Smooth muscle cell of the pulmonary artery (primary cell): ENCODE data around the gene LRRC39. TPM values are rescaled to one million over a fixed set of nuclear protein-coding genes. Genes with fewer than 3 reads are reported as not detected.

Experiments used
- total RNA-seq: library from RNA; depleted of rRNA; stranded (reverse); fragments of >200 nt; gene quantifications from 2 replicates; pipeline ENCODE4 v1.2.3, GENCODE V29; 2014

The LRRC39 gene
- total RNA-seq: 0.56 and 0.59 TPM in 2 replicates

DNA sequence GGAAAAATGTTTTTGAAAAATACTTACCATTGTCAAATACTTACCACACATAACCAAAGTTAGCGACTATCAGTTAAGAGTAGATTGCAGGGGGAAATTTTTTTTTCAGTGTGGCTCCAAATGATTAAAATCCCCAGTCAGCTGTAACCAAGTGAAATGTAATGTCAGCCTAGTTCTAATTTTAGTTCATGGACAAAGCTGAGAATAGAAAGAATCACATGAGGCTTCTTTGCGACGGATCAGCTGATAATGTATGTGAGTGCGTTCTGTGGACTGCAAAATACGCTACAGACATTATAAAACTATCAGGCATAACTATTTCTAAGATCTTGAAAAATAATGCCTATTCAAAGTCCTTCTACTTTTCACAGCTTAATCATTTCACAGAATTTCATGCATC, at the start of gene LRRC39:
Gene LRRC39, minus strand, starts transcription at position 166 of the 400 bp plus-strand sequence. CDS start 9,740 bp downstream, outside the sequence.

DNA sequence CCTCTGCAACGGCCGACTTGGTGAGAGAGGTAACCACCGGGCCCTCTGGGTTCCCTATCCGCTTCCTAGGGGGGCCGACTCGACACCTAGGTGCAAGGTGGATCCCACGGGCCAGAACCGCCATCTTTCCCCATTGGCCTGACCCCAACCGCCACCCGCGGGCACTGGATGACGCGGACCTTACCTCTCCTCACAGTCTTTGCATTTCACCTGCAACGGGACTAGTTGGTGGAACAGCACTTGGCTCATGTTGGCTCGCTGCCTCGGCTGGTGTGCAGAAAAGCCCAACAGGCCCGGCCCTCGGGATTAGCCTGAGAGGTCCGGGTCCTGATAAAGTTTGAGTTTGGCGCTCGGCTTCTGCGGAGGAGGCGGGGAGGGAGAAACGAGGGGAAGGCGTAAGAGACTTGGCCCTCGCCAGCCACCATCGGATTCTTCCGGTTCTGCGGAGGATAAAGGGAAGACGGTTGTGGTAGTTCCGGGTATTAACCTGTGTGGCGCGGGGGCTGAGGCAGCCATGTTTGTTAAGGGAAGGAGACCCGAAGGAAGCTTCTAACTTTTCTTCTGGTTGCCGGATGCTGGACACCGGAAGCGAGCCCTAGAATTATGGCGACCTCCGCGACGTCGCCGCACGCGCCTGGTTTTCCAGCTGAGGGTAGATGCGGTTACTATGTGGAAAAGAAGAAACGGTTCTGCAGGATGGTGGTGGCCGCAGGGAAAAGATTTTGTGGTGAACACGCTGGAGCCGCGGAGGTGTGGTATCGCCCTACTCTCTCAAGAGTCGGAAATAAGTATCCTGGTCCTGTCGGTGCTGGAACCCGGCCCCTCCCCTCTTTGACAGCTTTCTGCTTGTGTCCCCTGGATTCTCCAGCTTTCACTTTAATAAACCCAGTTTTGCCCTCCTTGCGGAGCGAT, 45.2 kb downstream of the LRRC39 start, which contains the start of the genes SASS6 and TRMT13:
Gene SASS6, minus strand, starts transcription at position 365 of the 912 bp plus-strand sequence. Its CDS starts 116 bp downstream, at position 249.
Gene TRMT13, plus strand, starts transcription at position 598 of the 912 bp plus-strand sequence. Its CDS starts 6 bp downstream, at position 604.

Other genes starting within 250 kb of the LRRC39 start
- 25.3 and 34.9 TPM in 2 replicates for gene SLC35A3, start 208.3 kb downstream of the LRRC39 start, total RNA-seq
- gene SASS6, start 45.3 kb downstream of the LRRC39 start, total RNA-seq: 1.9 and 2.0 TPM in 2 replicates
- gene TRMT13, start 45.1 kb downstream of the LRRC39 start, total RNA-seq: 9.6 and 15.1 TPM in 2 replicates
- gene DBT, start 71.6 kb upstream of the LRRC39 start, total RNA-seq: 10.3 and 10.8 TPM in 2 replicates
- 40.3 and 45.4 TPM in 2 replicates for gene RTCA, start 88.0 kb upstream of the LRRC39 start, total RNA-seq
- 2.2 TPM in 2 replicates for gene CDC14A, start 174.2 kb upstream of the LRRC39 start, total RNA-seq